UCSD-AML1 (cell line): ENCODE data around the gene ACOT7.

Experiments used
- DNase-seq: peaks from one replicate; lab custom pipeline; 2025; ENCODE audit not compliant: unreplicated experiment; lab: John Stamatoyannopoulos, UW

Gene ACOT7

DNA sequence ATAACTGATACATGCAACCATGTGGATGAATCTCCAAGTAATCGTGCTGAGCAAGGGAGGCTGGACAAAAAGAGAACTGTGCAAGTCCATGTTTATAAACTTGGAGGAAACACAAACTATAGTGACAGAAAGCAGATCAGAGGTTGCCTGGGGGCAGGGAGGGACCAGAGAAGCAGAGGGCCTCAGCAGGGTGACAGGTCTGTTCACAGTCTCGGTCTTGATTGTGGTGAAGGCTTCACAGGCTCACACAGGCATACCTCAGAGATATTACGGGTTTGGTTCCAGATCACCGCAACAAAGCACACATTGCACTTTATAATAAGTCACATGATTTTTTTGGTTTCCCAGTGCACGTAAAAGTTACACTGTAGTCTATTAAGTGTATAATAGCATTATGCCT, 28.5 kb downstream of the ACOT7 start:
- DNase-seq = no peak

GRCh38 chr1:6363085-6363884, 30.3 kb downstream of the ACOT7 start:
- peak; percentile 39 for DNase-seq

DNA sequence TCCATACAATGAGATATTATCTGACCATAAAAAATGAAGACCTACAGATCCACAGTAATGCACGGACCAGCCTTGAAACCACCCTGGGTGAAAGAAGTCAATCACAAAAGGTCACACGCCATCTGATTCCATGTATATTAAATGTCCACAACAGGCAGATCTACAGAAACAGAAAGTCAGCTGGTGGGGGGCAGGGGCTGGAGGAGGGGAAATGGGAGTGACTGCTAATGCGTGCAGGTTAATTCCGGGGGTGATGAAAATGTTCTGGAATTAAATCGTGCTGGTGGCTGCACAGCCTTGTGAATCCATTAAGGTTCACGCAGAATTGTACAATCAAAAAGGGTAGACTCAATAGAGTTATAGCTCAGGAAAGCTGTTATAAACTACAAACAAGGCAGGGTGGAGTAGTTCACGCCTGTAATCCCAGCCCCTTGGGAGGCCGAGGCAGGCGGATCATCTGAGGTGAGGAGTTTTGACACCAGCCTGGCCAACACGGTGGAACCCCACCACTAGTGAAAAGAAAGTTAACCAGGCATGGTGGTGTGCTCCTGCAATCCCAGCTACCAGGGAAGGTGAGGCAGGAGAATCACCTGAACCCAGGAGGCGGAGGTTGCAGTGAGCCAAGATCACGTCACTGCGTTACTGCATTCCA, 32.3 kb downstream of the ACOT7 start:
- no peak for DNase-seq

GRCh38 chr1:6360517-6361070, 33.0 kb downstream of the ACOT7 start:
- no peak for DNase-seq

DNA sequence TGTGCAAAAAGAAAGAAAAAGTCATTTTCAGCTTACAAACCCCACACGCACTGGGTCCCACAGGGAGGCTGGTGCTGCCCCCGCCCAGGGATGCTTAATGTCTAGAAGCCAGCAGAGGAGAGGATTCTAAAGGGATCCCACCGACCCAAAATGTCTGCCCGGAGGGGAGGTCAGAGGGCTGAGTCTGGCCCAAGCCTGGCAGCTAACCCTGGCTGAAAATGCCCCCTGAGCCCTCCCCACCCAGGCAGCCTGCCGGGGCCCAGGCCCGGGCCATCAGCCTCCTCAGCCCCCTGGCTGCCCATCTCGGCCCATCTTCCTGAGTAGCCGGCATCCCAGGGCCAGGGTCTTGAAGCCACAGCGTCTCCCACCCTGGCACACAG, 33.5 kb downstream of the ACOT7 start:
- DNase-seq = no peak

GRCh38 chr1:6359216-6360116, 34.1 kb downstream of the ACOT7 start:
- DNase-seq = no peak

DNA sequence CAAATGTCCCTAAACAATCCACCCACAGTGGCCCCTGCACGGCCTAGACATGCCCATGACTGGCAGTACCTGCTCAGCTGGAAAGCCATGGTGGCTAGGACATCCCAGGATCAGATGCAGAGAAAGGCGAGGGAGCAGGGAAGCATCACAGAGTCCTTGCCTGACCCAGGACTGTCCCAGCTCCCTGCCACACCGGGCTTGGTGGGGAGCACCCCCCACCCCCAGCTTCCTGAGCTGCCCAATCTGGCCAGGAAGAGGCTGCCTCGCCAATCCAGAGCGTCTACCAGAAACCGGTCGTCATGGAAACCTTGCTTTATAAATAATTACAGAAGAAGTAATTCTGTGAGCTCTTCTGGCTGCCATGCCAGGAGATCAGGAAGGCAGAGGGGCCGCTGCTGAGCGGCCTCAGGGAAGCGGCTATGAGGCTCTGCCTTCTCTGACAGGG, 34.8 kb downstream of the ACOT7 start:
- DNase-seq = peak; percentile 48

DNA sequence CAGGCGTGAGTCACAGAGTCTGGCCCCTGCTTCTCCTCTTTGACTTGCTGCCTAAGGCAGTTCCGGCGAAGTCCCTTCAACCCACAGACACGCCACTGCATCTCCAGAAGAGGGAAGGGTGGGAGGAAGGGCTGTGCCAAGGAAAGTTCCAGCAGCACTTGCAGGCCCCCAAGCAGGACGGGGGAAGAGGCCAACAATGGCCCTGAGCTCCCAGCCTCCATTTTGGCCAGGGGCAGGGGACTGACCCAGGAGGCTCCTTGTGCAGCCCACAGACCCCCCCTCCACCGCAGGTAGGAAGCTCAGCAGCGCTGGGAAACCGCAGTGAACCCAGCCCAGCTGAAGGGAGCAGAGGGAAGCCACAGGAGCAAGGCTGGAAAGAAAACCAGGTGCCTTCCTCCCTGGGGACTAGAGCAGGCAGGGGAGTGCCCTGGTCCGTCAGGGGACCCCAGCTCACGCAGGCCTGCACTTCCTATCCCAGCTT, 35.4 kb downstream of the ACOT7 start:
- DNase-seq = no peak

GRCh38 chr1:6357243-6357936, 36.2 kb downstream of the ACOT7 start:
- DNase-seq = no peak

GRCh38 chr1:6355621-6356020, 37.9 kb downstream of the ACOT7 start:
- no peak for DNase-seq

DNA sequence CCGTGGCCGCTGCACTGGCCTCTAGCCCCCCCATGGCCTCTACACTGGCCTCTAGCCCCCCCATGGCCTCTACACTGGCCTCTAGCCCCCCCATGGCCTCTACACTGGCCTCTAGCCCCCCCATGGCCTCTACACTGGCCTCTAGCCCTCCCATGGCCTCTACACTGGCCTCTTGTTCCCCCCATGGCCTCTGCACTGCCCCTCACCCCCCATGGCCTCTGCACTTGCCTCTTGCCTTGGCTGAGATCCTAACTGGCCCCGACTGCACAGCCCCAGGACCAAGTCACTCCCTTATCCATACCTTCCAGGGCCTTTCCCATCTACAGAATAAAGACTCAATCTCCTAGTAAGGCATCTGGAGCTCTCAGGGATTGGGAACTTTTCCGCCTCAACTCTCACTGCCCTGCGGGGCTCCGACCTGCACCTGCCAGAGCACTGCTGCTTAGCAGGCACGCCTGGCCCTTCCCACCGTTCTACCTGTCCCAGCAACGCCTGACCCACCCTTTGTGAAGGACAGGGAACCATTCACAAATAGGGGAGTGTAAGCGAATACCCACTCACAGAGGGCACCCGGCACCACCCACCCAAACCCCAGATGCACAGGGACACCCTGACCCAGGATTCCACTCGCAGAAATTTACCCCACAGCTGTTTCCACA, 38.8 kb downstream of the ACOT7 start:
- no peak for DNase-seq

GRCh38 chr1:6353955-6354658, 39.5 kb downstream of the ACOT7 start:
- DNase-seq = no peak

GRCh38 chr1:6353619-6353954, 40.0 kb downstream of the ACOT7 start:
- DNase-seq = no peak

DNA sequence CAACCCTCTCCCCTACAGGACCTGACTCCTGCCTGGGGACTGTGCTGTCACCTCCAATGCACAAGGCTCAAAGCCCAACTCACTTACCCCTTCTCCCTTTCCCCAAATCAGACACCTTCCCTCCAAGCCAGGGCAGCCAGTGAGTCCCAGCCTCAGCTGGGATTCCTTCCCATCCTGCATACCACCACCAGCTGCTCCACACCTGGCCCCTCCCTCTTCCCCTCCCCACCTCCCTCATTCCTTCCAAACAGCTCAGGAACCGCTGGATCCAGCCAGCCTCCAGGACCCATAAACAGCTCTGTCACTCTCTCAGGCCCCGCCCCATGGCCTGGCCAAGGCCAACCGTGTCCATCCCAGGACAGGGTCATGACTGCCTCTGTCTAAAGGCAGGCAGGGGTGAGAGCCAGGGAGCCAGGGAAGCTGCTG, 41.4 kb downstream of the ACOT7 start:
- DNase-seq = no peak

DNA sequence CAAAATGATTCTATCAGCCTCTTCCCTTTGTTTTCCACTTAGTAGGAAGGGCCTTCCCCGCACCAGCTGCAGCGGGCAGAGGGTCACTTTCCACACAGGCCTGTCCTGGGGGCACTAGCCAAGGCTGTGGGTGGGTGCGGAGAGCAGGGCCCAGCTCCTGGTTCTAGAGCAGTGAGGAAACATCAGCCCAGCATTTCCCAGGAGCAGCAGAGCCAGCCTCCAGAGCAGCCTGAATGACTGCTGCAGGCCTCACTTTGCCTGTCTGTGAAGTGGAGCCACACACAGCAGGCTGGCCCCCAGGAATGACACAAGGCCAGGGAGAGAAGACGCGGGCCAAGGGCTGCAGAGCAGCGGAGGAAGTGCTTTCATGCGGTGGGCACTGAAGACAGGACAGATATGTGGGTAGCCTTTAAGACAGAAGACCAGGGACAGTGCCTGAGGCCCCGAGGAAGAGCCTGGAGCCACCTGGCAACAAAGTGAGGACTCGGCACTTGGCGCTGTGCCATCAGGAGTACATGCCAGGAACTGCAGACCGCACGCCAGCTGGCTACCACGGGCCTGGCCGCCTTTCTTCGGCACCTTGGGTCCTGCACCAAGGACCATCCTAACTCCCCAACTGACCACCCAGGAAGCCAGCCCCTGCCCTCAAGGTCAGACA, 42.0 kb downstream of the ACOT7 start:
- no peak for DNase-seq

GRCh38 chr1:6350416-6351088, 43.0 kb downstream of the ACOT7 start:
- DNase-seq = no peak

- DNase-seq = no peak
These were observed 44.2 kb downstream of the ACOT7 start for GRCh38 chr1:6349254-6349943.
